Measurements from ENCODE around the gene SH3GLB1.

SH3GLB1 gene

DNA sequence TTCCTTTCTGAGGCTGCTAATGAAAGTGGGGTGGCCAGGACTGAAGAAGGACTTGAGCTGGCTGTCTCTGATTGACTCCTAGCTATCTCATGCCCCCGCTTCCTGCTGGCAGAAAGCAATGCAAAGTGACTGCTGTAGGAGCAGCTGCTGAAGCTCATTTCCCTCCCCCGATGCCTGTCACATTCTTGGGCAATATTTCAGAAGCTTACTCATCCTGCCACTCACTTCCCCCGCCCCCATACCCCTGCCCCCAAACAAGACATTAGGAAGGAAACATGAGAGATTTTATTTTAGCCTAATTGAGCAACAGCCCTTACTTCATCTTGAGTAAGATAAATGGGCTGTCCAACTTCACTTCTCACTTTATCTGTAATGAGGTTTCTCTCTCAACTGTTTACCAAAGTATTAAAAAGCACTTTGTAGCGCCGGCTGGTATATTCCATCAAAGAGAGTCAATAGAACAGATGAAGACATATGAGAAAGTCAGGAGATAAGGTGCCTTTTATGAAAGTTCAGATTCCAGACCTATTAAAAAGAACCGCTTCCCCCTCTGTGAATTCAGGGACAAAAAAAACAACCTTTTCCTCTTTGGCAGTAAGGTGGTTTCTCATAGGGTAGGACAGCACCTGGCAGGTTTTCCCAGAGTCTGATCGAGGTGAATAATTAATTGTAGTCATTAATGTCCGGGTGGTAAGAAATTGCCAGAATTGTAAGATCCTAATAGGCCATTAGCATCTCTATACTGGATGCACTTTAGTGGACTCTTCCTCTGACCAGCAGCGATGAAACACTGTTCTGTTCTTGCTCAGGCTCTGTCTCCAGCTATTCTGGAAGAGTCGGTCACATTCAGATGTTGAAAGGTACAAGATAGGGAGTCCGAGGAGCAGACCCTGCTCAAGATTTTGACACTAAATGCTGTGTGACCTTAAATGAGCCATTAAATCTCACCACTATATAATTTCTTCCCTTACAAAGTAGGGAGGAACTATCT, 70.2 kb downstream of the SH3GLB1 start:
- DNase-seq: peak; percentile 89

DNA sequence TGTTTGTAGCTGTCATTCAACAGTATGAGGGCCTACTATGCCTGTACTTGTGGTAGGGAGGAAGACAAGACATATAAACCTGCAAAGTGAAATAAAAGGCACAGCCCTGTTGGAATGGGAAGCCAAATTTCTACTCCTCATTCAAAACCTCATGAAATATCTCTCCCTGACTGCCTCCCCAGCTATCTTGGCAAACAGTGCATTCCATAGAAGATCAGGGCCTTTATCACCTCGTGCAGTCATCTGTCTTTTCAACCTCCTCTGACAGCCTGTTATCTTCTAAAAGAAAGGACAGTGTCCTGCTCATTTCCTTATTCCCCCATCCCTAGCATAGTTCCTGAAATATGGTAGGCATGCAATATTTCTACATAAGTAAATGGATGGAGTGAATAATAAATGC, 71.0 kb downstream of the SH3GLB1 start:
- peak; percentile 65 for DNase-seq

DNA sequence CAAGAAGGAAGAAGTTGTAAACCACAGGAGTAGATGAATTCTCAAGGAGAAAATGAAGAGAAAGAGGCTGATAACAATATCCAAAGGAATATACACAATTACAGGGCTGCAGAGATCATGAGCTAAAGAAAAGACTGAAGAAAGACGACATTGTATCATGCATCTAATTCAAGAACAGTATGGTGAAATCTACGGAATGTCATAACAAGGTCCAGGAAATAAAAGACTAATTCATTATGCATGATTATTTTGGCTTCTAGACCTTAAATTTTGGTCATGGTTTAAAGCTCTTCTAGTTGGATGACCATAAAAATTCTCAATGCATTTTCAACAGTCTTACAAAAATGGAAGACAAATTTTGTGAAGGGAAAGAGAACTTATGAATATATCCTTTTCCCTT, 71.7 kb downstream of the SH3GLB1 start:
- DNase-seq: no peak

DNA sequence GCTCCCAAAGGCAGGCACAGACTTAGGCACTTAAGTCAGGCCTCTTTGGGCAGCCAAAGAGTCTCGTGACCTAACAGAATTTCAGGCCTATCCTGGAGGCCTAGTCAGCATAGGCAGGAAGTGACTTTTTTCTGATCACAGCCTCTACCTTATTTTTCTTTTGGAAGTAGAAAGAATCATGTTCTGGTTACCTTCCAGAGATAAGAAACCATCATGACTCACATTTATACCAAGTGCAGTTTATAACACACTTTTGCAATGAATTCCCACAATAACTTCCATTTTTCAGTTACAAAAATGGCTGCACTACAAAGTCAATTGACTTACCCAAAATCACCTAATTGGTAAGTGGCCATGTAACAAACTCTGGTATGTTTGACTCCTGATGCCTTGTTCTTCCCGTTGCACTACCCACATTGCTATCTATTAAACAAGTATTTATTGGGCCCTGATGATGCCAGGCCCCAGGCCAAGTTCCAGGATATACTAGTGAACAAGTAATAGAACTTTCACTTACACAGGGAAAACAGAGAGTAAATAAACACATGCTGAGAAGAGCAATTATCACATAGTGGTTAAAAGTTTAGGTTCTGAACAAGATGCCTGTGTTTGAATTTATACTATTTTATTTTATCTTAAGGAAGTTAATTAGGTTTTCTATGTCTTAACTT, 74.3 kb downstream of the SH3GLB1 start:
- peak; percentile 51 for DNase-seq

DNA sequence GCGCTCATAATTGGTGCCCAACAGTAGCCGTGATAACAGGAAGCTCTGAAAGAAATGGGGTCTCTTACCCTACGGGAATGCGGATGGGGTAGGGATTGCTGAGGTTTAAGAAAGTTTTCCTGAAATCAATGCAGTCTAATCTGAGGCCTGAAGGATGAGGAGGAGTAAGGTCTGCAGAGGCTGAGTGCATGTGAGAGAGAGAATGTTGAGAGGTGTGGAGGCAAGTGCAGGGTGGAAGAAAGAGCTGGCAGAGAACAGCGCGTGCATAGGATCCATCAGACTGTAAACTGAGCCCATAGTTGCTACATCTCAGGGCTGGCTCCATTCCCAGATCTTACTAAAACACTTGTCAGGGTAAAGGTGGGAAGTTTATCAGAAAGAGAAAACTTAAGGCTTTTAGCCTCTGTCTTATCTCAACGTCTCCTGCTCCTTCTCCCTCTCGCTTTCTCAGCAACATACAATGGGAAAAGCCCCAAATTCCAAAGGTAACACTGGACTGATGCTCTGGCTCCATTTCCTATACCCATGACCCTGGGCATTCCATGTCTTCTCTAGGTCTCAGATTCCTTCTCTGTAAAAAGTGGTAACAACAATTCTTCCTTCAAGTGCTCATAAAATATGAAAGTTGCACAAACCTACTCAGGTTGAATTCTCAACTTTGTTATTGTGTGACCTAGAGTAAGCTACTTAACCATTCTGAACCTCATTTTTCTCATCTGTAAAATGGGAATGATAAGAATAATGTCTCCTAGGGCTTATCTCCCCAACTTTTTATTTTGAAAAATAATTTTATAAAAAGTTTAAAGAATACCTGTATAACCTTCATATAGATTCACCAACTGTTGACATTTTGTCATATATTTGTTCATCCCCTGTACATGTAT, 75.2 kb downstream of the SH3GLB1 start:
- peak; percentile 70 for DNase-seq

DNA sequence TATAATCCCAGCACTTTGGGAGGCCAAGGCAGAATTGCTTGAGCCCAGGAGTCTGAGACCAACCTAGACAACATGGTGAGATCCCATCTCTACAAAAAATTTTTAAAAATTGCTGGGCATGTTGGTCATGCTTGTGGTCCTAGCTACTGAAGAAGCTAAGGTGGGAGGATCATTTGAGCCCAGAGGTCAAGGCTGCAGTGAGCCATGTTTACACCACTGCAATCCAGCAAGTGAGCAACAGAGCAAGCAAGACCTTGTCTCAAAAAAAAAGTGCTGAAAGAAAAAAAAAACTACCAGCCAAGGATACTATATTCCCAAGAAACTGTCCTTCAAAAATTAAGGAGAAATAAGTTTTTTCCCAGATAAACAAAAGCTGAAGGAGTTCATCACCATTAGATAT, 78.1 kb downstream of the SH3GLB1 start:
- DNase-seq: no peak

DNA sequence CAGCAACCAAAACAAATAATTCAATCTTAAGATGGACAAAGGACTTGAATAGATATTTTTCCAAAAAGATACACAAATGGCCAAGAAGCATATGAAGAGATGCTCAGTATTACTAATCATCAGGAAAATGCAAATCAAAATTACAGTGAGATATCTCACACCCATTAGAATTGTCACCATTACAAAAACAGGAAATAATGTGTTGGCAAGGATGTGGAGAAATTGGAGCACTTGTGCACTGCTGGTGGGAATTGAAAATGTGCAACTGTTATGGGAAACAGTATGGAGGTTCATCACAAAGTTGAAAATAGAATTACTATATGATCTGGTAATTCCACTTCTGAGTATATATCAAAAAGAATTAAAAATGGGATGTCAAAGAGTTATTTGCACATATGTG, 83.2 kb downstream of the SH3GLB1 start:
- DNase-seq: no peak

DNA sequence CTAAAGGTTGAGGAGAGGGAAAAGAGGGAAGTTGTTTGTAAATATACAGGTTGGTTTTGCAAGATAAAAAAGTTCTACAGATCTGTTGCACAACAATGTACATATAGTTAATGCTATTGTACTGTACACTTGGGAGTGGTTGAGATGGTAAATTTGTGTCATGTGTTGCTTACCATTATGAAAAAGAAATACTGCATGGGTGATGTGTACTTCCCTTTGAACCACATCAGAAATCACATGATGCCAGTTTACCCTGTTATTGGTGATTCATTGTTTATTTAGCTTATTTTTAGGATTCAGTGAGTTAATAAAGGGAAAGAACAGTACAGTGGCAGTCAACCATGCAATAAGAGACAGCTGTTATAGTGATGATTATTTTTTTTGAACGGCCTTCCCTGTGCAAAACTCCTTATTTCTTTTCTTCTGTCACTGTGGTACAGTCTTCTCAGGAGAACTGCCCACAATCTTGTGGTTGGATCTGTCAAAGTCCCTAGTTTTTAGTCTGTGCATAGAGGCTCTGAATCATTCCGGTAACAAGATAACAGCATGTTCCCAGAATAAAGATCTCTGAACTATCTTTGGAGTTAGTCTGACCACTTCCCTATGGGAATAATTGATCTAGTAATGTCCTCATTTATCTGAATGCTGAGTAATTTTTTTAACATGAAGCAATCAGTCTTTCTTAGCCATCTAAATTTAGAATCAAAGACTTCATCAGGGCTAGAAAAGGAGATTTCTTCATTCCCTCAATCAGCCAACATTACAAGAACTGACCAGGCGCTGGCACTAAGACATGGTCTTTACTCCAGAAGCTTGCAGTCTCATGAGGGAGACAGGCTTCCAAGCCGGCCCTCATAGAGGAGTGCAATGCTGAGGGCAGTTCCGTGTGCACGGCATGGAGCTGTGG, 84.2 kb downstream of the SH3GLB1 start:
- peak; percentile 93 for DNase-seq

DNA sequence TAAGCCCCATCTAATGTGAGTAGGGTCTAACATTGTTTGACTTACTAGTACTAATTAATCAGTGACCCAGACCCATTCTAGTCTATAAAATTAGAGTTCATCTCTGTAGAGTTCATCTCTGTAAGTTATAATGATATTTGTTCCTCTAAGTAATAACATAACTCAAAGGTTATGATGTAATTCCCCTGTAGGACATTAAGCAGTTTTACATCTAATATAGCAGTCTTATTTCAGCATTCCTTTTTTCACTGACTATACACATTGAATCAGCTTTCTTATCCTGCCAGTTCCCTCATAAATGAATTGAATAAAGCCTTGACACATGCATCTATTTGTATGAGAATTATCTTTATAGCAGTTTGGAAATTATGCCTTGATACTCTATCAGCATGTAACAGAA, 90.9 kb downstream of the SH3GLB1 start:
- no peak for DNase-seq
